Right lobe of liver (tissue), 4 donors: ENCODE measurements around the gene RAB3A.

ENCODE experiments used
- POLR2A ChIP-seq: fragments of 450-650 bp; IDR thresholded peaks from one replicate; pipeline ENCODE4 v1.6.1; 2017; ENCODE audit warnings: antibody characterized with exemption, mild to moderate bottlenecking
- TF ChIP-seq, protein P1 (sequence below), 4 donors: fragments of 200-600 bp in 3 of 4; fragments of 450-650 bp in 1 of 4; IDR thresholded peaks; one replicate each; pipeline versions ENCODE4 v1.5.1 to v1.8.0; 2016 to 2022; ENCODE audit warnings: antibody characterized with exemption in 4 of 4, mild to moderate bottlenecking in 2 of 4
- donor health status: DM: no; HTN: no; CAD: no.
- donor health status: DM: no; HTN: no; CAD: no.
- donor health status: DM: no; HTN: yes; CAD: no.

DNA sequence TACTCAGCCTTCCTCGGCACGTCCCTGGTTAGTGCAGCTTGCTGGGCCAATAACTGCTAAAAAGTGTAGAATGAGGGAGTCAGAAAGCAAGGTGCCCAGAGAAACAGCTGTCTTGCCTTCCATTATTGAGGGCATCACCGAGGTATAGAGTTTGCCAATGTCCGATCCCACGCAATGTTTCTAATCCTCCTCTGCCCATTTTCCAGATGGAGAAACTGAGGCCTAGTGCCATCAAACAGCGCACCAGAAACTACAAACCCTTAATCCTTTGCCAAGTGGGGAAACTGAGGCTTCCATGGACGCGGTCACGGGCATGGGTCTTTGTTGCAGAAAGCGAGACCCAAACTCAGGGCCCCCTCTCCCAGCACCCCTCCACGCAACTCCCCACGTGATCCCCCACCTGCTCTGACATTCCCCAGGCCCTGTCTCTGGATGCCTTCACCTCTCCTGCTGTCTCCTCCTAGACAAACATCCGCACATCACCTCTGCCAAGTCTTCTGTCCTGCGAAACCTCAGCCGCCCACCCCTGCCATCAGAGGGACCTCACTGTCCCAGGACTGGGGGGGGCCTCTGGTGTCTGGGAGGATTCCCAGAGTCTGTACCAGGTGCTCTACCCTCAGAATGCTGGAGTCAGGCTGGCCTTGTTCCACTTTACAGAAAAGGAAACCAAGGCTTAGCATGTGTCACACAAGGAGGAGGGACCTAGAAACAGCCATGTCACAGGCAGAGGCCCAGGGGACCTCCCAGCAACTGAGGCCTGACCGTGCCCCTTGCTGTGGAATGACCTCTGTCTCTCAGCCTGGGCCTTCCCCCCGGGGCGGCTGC lies 23.3 kb upstream of the RAB3A start:
- TF ChIP-seq, protein P1, sequence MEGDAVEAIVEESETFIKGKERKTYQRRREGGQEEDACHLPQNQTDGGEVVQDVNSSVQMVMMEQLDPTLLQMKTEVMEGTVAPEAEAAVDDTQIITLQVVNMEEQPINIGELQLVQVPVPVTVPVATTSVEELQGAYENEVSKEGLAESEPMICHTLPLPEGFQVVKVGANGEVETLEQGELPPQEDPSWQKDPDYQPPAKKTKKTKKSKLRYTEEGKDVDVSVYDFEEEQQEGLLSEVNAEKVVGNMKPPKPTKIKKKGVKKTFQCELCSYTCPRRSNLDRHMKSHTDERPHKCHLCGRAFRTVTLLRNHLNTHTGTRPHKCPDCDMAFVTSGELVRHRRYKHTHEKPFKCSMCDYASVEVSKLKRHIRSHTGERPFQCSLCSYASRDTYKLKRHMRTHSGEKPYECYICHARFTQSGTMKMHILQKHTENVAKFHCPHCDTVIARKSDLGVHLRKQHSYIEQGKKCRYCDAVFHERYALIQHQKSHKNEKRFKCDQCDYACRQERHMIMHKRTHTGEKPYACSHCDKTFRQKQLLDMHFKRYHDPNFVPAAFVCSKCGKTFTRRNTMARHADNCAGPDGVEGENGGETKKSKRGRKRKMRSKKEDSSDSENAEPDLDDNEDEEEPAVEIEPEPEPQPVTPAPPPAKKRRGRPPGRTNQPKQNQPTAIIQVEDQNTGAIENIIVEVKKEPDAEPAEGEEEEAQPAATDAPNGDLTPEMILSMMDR (IDR thresholded peaks at IDR 0.05) = no peak
- no peak for TF ChIP-seq POLR2A
